ENCODE measurements around the gene PLEKHM1. TPM values are rescaled to one million over a fixed set of nuclear protein-coding genes. Genes with fewer than 3 reads are reported as not detected.
"Not testable (repeated sequence)": the region's sequence is repeated elsewhere in the genome, so short reads cannot be mapped to it uniquely, and the experiment has no call there.

The PLEKHM1 gene
- total and polyA plus RNA-seq, 2 of the 13 experiments (the other 11 are each of a cell fraction or from before 2014, with no cell fraction given): 7.6 to 13.5 TPM

DNA sequence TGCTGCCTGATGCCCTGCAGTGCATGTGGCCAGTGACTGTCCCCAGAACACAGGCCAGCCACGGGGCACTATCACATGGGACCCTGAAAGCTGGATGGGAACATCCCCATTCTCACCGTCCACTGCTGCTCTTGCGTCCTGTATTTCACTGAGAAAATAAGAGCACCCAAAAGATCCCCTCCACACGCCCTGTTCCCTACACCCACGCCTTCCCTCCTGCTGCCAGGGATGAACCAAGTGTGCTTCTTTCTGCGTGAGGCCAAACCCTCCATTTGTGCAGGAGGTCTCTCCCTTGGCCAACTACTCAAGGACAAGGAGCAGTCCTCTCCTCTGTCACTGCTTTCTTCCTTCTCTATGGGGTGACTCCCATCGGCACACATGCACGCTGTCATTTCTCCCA, 36.2 kb downstream of the PLEKHM1 start:
- DNase-seq (ENCODE audit: low spot score); in situ Hi-C loops (cut with HindIII; ENCODE audit: extremely low pct_ligation_motif_present, low pct_unique_long_range_greater_than_20kb); H3K27ac ChIP-seq (ENCODE audit: extremely low read length, insufficient read depth, low read length); H2AFZ ChIP-seq (ENCODE audit: low read length); FAIRE-seq; H3K79me2 ChIP-seq (ENCODE audit: insufficient read depth, low read length); BruUV-seq (replicated peaks); H3K4me2 ChIP-seq (ENCODE audit: low read depth, low read length); CTCF ChIA-PET (ENCODE audit: low intra/inter-chr PET ratio, low total read pairs); H3K27me3 ChIP-seq (ENCODE audit: control insufficient read depth in 1 of 2, insufficient read depth in 2 of 2, low read length in 2 of 2); H4K20me1 ChIP-seq (ENCODE audit: insufficient read depth, low read length); intact Hi-C loops (cut with micrococcal nuclease; ENCODE audit: unreplicated experiment); H3K4me1 ChIP-seq (ENCODE audit: insufficient read depth, low read length); H3K4me3 ChIP-seq (replicated peaks in 1 of 3; ENCODE audit: insufficient read depth in 1 of 3, low read depth in 2 of 3, low read length in 3 of 3); H3K9me3 ChIP-seq (ENCODE audit: low read length); H3K36me3 ChIP-seq (replicated peaks in 1 of 2; ENCODE audit: control insufficient read depth in 1 of 2, insufficient read depth in 2 of 2, low read length in 2 of 2); POLR2A ChIA-PET; H3K9ac ChIP-seq (ENCODE audit: insufficient read depth, low read depth, low read length): not testable (repeated sequence)
- 99% methylated on average over 7 of the region's 8 CpGs for WGBS (ENCODE audit: low lambda C conversion rate)
- ATAC-seq: peak; percentile 9; the same call in 1 of the 3 replicates

DNA sequence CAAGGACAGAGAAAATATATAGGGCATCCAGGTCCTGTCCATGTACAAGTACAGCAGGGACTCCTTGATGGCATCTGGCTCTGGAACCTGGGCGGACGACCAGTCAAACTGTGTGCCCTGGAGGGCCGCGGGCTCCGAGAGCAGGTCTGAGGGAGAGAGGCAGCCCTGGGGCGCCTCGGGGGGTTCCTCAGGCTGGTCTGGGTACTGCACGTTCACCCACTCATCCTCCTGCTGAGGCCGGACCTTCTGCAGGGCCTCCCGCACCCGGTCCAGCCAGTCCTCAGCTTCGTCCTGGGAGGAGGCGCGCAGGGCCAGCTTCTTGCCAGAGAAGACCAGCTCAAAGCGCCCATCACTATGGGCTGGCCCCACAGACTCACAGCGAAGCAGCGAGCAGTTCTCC, 36.8 kb downstream of the PLEKHM1 start:
- FAIRE-seq; in situ Hi-C loops (cut with HindIII; ENCODE audit: extremely low pct_ligation_motif_present, low pct_unique_long_range_greater_than_20kb); H3K4me3 ChIP-seq (replicated peaks in 1 of 3; ENCODE audit: insufficient read depth in 1 of 3, low read depth in 2 of 3, low read length in 3 of 3); intact Hi-C loops (cut with micrococcal nuclease; ENCODE audit: unreplicated experiment); H3K36me3 ChIP-seq (replicated peaks in 1 of 2; ENCODE audit: control insufficient read depth in 1 of 2, insufficient read depth in 2 of 2, low read length in 2 of 2); H3K27me3 ChIP-seq (ENCODE audit: control insufficient read depth in 1 of 2, insufficient read depth in 2 of 2, low read length in 2 of 2); H3K9me3 ChIP-seq (ENCODE audit: low read length); H3K79me2 ChIP-seq (ENCODE audit: insufficient read depth, low read length); BruUV-seq (replicated peaks); H3K9ac ChIP-seq (ENCODE audit: insufficient read depth, low read depth, low read length); POLR2A ChIA-PET; H3K4me1 ChIP-seq (ENCODE audit: insufficient read depth, low read length); H2AFZ ChIP-seq (ENCODE audit: low read length); H3K4me2 ChIP-seq (ENCODE audit: low read depth, low read length); DNase-seq (ENCODE audit: low spot score); H4K20me1 ChIP-seq (ENCODE audit: insufficient read depth, low read length); H3K27ac ChIP-seq (ENCODE audit: extremely low read length, insufficient read depth, low read length); CTCF ChIA-PET (ENCODE audit: low intra/inter-chr PET ratio, low total read pairs): not testable (repeated sequence)
- WGBS (ENCODE audit: low lambda C conversion rate): 95% methylated on average over 8 of the region's 17 CpGs
- peak; percentile 76 for ATAC-seq

DNA sequence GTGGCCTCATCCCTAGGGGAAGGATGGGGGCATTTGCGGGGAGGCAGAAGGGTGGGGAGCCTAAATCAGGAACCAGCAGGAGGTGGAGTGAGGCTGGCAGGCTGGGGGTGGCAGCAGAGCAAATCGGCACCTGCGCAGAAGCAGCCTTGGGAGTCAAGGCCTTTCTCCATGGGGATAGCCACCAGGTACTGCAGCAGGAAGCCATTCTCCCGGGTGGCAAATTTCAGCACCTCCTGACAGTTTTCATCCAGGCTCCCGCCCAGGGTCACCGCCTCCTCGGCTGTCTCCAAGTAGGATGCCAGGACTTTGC, 37.3 kb downstream of the PLEKHM1 start:
- POLR2A ChIA-PET; CTCF ChIA-PET (ENCODE audit: low intra/inter-chr PET ratio, low total read pairs); BruUV-seq (replicated peaks); ATAC-seq; H3K4me3 ChIP-seq (replicated peaks in 1 of 3; ENCODE audit: insufficient read depth in 1 of 3, low read depth in 2 of 3, low read length in 3 of 3); H3K79me2 ChIP-seq (ENCODE audit: insufficient read depth, low read length); H2AFZ ChIP-seq (ENCODE audit: low read length); H4K20me1 ChIP-seq (ENCODE audit: insufficient read depth, low read length); H3K9ac ChIP-seq (ENCODE audit: insufficient read depth, low read depth, low read length); FAIRE-seq; H3K9me3 ChIP-seq (ENCODE audit: low read length); DNase-seq (ENCODE audit: low spot score); intact Hi-C loops (cut with micrococcal nuclease; ENCODE audit: unreplicated experiment); in situ Hi-C loops (cut with HindIII; ENCODE audit: extremely low pct_ligation_motif_present, low pct_unique_long_range_greater_than_20kb); H3K4me2 ChIP-seq (ENCODE audit: low read depth, low read length); H3K36me3 ChIP-seq (replicated peaks in 1 of 2; ENCODE audit: control insufficient read depth in 1 of 2, insufficient read depth in 2 of 2, low read length in 2 of 2); H3K4me1 ChIP-seq (ENCODE audit: insufficient read depth, low read length); H3K27me3 ChIP-seq (ENCODE audit: control insufficient read depth in 1 of 2, insufficient read depth in 2 of 2, low read length in 2 of 2); H3K27ac ChIP-seq (ENCODE audit: extremely low read length, insufficient read depth, low read length): not testable (repeated sequence)
- 100% methylated on average over 1 of the region's 7 CpGs for WGBS (ENCODE audit: low lambda C conversion rate)

DNA sequence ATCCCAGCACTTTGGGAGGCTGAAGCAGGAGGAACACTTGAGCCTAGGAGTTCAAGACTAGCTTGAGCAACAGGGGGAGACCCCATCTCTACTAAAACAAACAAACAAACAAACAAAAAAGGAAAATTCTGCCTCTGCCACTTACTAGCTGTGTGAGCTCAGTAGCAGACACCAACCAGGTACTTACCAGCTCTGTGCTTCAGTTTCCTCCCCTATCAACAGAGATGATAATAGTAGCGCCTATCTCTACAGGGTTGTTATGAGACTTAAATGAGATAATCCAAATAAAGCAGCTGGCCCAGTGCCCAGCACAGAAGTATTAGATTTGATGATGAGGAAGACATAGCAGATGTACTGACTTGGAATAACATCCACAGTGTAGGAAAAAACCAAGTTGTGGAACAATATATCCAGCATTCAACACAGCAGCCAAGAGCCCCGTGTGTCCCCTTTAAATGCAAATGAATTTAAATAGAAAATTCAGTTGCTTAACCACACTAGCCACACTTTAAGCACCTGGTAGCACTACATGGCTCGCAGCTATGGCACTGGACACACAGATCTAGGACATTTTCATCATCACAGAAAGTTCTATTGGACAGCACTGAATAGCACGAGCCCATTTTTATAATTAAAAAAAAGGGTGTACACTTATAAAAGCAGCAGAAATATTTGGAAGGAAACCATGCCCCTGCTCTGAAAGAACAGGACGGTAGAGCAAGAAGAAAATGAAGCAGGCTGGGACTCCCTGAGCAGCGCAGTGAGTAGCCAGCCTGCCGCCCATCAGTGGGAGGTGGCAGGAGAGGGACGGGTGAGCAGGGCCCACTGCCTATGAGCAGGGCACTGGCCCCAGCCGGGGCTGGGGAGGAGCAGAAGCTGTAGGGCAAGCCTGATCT, 37.9 kb downstream of the PLEKHM1 start:
- BruUV-seq (replicated peaks); FAIRE-seq; H3K27me3 ChIP-seq (ENCODE audit: control insufficient read depth in 1 of 2, insufficient read depth in 2 of 2, low read length in 2 of 2); H4K20me1 ChIP-seq (ENCODE audit: insufficient read depth, low read length); H3K9ac ChIP-seq (ENCODE audit: insufficient read depth, low read depth, low read length); DNase-seq (ENCODE audit: low spot score); H3K9me3 ChIP-seq (ENCODE audit: low read length); H3K4me2 ChIP-seq (ENCODE audit: low read depth, low read length); in situ Hi-C loops (cut with HindIII; ENCODE audit: extremely low pct_ligation_motif_present, low pct_unique_long_range_greater_than_20kb); H3K27ac ChIP-seq (ENCODE audit: extremely low read length, insufficient read depth, low read length); H2AFZ ChIP-seq (ENCODE audit: low read length); H3K4me3 ChIP-seq (replicated peaks in 1 of 3; ENCODE audit: insufficient read depth in 1 of 3, low read depth in 2 of 3, low read length in 3 of 3); CTCF ChIA-PET (ENCODE audit: low intra/inter-chr PET ratio, low total read pairs); ATAC-seq; H3K4me1 ChIP-seq (ENCODE audit: insufficient read depth, low read length); intact Hi-C loops (cut with micrococcal nuclease; ENCODE audit: unreplicated experiment); H3K79me2 ChIP-seq (ENCODE audit: insufficient read depth, low read length); POLR2A ChIA-PET; H3K36me3 ChIP-seq (replicated peaks in 1 of 2; ENCODE audit: control insufficient read depth in 1 of 2, insufficient read depth in 2 of 2, low read length in 2 of 2): not testable (repeated sequence)
- 95% methylated on average over 9 of the region's 9 CpGs for WGBS (ENCODE audit: low lambda C conversion rate)
